K562 (cell line): ENCODE data around the gene MRPL19. TPM values are rescaled to one million over a fixed set of nuclear protein-coding genes. Genes with fewer than 3 reads are reported as not detected.

Source experiments
- BCOR ChIP-seq: fragments of 450-650 bp; IDR thresholded peaks from 2 replicates; pipeline ENCODE4 v1.6.1; 2016
- CBX1 ChIP-seq: sonication (generic); IDR thresholded peaks from 2 replicates; pipeline ENCODE4 v1.6.1; 2016; ENCODE audit warnings: antibody characterized with exemption, low read depth, mild to moderate bottlenecking
- CTCF ChIP-seq, 3 experiments: IDR thresholded peaks in 2 of 3; conservative IDR thresholded peaks in 1 of 3; 2 replicates each; pipeline ENCODE4 v1.5.1; 2011 to 2012; ENCODE audit warnings: low read length in 3 of 3, mild to moderate bottlenecking in 3 of 3, control low read depth in 2 of 3, improper control_type of control experiment in 1 of 3, inconsistent platforms in 1 of 3, low read depth in 1 of 3, mixed read lengths in 1 of 3, moderate library complexity in 1 of 3; ENCODE audit not compliant: insufficient read depth in 2 of 3
- EP400 ChIP-seq: fragments of 450-650 bp; IDR thresholded peaks from 2 replicates; pipeline ENCODE4 v1.6.1; 2017; ENCODE audit warnings: antibody characterized with exemption, mild to moderate bottlenecking, moderate library complexity
- FOXP4 ChIP-seq: sonication (generic); formaldehyde crosslinking; IDR thresholded peaks from 2 replicates; pipeline ENCODE4 v1.8.0; 2022; ENCODE audit warnings: mild to moderate bottlenecking, missing genetic modification reagents, borderline replicate concordance
- GATA2 ChIP-seq: sonication (generic); formaldehyde crosslinking; IDR thresholded peaks from 2 replicates; pipeline ENCODE4 v1.4.0; 2020; ENCODE audit warnings: mild to moderate bottlenecking, missing genetic modification reagents
- ZBTB40 ChIP-seq, 2 experiments: fragments of 450-650 bp in 1 of 2; sonication (generic) in 1 of 2; formaldehyde crosslinking in 1 of 2; IDR thresholded peaks; 2 replicates each; pipeline versions ENCODE4 v1.7.1 to v1.9.0; 2016 to 2022; ENCODE audit warnings: inconsistent platforms in 1 of 2, mild to moderate bottlenecking in 1 of 2, missing genetic modification reagents in 1 of 2
- ZSCAN29 ChIP-seq: fragments of 450-650 bp; IDR thresholded peaks from 2 replicates; pipeline ENCODE4 v1.6.1; 2017
- polyA plus RNA-seq, 8 experiments: library from polyadenylated mRNA; depleted of rRNA in 4 of 8; stranded (reverse) in 5 of 8; unstranded in 3 of 8; fragments of >200 nt; fragmentation: Nextera tagmentation in 2 of 8; fragmentation: Illumina TruSeq in 1 of 8; extraction: Ambion mirVana in 2 of 8; extraction: Trizol in 1 of 8; gene quantifications; 2 replicates each; pipeline versions ENCODE4 v1.2.1 to v1.2.3, GENCODE V29; 2011 to 2014; ENCODE audit warnings: inconsistent platforms in 1 of 8, missing spikeins in 1 of 8
- total RNA-seq, 7 experiments: library from RNA; depleted of rRNA in 6 of 7; stranded (reverse); fragments of >200 nt in 6 of 7; fragmentation: Illumina TruSeq in 2 of 7; extraction: Trizol in 2 of 7; gene quantifications; 2 replicates each; pipeline versions ENCODE4 v1.2.1 to v1.2.3, GENCODE V29; 2011 to 2021; ENCODE audit warnings: low replicate concordance in 1 of 7

Gene MRPL19
- total and polyA plus RNA-seq, 9 of the 15 experiments (the other 6 are each of a cell fraction or from before 2014, with no cell fraction given), result 9.7 to 65.9 (median 56.1) TPM

- TF ChIP-seq ZBTB40 (IDR thresholded peaks at IDR 0.05) (no peak), ZBTB40 (CRISPR knock-in tag; IDR thresholded peaks at IDR 0.05) (no peak), FOXP4 (CRISPR knock-in tag) (no peak), ZSCAN29 (no peak), EP400 (no peak), BCOR (no peak), CTCF (IDR thresholded peaks at IDR 0.05 in 2 of 3, conservative IDR thresholded peaks at IDR 0.05 in 1 of 3; ENCODE audit: insufficient read depth in 2 of 3, low read depth in 1 of 3, low read length in 3 of 3) (no peak), CBX1 (no peak), GATA2 (CRISPR knock-in tag) (no peak)
Observed at GRCh38 chr2:75702593-75702992, 56.0 kb downstream of the MRPL19 start (continued).
